Kidney epithelial cell (primary cell): ENCODE data around the gene SYNGR3. TPM values are rescaled to one million over a fixed set of nuclear protein-coding genes. Genes with fewer than 3 reads are reported as not detected.

ENCODE experiments used
- DNase-seq: peaks from one replicate; pipeline ENCODE4 v3.0.0-alpha.2; 2010; ENCODE audit warnings: low read depth
- H3K27me3 ChIP-seq: 2 replicates; pipeline ENCODE4 v1.6.0; 2011; ENCODE audit warnings: low read length; ENCODE audit not compliant: control insufficient read depth, insufficient read depth
- H3K36me3 ChIP-seq: 2 replicates; pipeline ENCODE4 v1.5.1; 2011; ENCODE audit warnings: low read length; ENCODE audit not compliant: control insufficient read depth, insufficient read depth
- H3K4me3 ChIP-seq: 2 replicates; pipeline ENCODE4 v1.5.1; 2011; ENCODE audit warnings: low read depth, mild to moderate bottlenecking, control low read depth, low read length
- total RNA-seq: library from RNA; depleted of rRNA; stranded (reverse); fragments of >200 nt; gene quantifications from 2 replicates; pipeline ENCODE4 v1.2.3, GENCODE V29; 2015
- TF ChIP-seq, protein P1 (sequence below): IDR thresholded peaks from 2 replicates; pipeline ENCODE4 v1.5.1; 2011; ENCODE audit warnings: mild to moderate bottlenecking, moderate library complexity, low read length, control low read depth, inconsistent platforms; ENCODE audit not compliant: insufficient read depth, poor library complexity, severe bottlenecking

Gene SYNGR3
- total RNA-seq, 1 donor from 2014 or later, result 11.3 TPM

DNA sequence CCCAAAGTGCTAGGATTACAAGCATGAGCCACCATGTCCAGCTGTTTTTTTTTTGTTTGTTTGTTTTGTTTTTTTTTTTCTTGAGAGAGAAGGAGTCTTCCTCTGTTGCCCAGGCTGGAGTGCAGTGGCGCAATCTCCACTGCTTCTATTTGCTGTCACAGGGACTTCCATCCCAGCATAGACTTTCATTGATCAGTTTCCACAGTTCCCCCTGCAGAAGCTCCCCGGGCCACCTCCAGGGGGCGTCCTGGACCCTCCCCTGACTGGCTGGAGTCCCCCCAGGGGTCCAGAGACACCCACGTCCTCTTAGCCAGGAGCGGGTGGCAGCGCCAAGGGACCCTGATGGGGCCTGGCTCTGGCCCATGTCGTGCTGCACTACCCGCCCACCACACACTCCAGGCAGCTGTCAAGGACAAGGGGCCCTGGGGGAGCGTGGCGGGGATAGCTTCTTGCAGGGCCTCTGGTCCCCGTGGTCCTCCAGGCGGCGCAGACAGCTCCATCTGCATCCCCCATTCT lies 26.7 kb downstream of the SYNGR3 start:
- Histone ChIP-seq H3K4me3 (no peak overlapping the region), H3K36me3 (no peaks in the 10 kb centered on the region), H3K27me3 (peaks cover 24% of the 10 kb centered on the region)
- TF ChIP-seq, protein P1, sequence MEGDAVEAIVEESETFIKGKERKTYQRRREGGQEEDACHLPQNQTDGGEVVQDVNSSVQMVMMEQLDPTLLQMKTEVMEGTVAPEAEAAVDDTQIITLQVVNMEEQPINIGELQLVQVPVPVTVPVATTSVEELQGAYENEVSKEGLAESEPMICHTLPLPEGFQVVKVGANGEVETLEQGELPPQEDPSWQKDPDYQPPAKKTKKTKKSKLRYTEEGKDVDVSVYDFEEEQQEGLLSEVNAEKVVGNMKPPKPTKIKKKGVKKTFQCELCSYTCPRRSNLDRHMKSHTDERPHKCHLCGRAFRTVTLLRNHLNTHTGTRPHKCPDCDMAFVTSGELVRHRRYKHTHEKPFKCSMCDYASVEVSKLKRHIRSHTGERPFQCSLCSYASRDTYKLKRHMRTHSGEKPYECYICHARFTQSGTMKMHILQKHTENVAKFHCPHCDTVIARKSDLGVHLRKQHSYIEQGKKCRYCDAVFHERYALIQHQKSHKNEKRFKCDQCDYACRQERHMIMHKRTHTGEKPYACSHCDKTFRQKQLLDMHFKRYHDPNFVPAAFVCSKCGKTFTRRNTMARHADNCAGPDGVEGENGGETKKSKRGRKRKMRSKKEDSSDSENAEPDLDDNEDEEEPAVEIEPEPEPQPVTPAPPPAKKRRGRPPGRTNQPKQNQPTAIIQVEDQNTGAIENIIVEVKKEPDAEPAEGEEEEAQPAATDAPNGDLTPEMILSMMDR, result peak; percentile 45
- DNase-seq, result no peak

DNA sequence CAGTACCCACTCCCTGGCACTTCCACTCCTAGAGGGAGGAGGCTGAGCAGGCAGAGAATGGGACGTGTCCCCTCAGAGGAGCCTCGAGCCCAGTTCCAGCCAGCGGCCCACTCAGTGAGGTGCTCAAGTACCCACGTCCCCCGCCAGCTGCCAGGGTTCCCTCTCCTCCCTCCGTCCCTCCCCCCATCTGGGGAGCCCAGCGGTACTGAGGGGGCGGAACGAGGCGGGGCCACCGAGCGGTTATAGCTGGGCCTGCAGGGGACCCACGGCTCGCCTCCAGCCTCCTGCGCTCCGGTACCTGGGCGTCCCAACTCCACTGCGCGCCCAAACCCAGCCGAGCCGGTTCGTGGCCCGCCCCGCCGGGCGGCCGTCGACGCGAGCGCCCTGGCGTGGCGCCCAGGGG lies 29.7 kb downstream of the SYNGR3 start, which contains the start of gene NPW:
Gene NPW, plus strand, starts transcription at position 268 of the 403 bp plus-strand sequence.
- H3K36me3 ChIP-seq, result no peaks in the 10 kb centered on the region
- peaks cover 28% of the 10 kb centered on the region for H3K27me3 ChIP-seq
- DNase-seq, result no peak
- H3K4me3 ChIP-seq, result no peak within 1 kb of the TSS
- TF ChIP-seq, protein P1, result no peak

DNA sequence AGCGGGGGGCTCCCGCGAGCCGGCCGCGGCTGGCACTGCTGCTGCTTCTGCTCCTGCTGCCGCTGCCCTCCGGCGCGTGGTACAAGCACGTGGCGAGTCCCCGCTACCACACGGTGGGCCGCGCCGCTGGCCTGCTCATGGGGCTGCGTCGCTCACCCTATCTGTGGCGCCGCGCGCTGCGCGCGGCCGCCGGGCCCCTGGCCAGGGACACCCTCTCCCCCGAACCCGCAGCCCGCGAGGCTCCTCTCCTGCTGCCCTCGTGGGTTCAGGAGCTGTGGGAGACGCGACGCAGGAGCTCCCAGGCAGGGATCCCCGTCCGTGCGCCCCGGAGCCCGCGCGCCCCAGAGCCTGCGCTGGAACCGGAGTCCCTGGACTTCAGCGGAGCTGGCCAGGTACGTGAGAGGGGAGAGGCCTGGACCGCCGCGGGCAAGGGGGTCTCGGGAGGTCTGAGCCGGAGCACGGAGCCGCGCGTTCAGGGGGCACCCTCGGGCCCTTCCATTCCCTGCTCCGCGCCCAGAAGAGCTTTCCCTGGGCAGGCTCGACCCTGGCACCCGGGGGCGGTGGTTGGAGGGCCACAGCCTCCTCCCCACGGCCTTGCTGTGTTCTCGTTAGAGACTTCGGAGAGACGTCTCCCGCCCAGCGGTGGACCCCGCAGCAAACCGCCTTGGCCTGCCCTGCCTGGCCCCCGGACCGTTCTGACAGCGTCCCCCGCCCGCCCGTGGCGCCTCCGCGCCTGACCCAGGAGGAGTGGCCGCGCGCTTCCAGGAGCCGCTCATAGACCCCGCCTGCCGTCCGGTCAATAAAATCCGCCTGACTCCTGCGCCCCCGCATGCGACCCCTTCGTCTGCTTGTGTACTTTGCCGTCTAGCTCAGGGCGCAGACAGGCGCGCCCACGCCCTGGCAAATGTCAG lies 30.4 kb downstream of the SYNGR3 start:
- TF ChIP-seq, protein P1, result no peak
- no peak for DNase-seq
- H3K4me3 ChIP-seq, result no peak overlapping the region

DNA sequence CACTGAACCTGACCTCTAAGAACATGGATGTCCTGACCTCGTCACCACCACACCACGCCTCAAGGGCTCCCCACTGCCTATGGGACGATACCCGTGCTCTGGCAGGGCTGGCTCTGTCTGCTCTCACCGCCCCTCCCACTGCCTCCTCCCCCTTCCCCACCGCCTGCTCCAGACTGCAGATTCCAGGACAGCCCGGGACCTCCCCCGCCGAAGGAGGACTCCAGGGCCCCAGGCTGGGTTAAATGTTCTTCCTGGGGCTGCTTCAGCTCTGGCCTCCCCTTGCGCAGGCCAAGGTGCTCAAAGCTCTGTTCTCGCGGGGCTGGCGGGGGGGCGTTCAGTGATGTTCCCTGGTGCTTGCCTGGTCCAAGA lies 32.9 kb downstream of the SYNGR3 start:
- no peak for DNase-seq
- Histone ChIP-seq H3K27me3 (peaks cover 28% of the 10 kb centered on the region), H3K36me3 (no peaks in the 10 kb centered on the region), H3K4me3 (peak overlapping the region; percentile 4)
- TF ChIP-seq, protein P1, result no peak

More for the DNA sequence above, 30.4 kb downstream of the SYNGR3 start:
- H3K27me3 ChIP-seq, result peaks cover 28% of the 10 kb centered on the region
- no peaks in the 10 kb centered on the region for H3K36me3 ChIP-seq

DNA sequence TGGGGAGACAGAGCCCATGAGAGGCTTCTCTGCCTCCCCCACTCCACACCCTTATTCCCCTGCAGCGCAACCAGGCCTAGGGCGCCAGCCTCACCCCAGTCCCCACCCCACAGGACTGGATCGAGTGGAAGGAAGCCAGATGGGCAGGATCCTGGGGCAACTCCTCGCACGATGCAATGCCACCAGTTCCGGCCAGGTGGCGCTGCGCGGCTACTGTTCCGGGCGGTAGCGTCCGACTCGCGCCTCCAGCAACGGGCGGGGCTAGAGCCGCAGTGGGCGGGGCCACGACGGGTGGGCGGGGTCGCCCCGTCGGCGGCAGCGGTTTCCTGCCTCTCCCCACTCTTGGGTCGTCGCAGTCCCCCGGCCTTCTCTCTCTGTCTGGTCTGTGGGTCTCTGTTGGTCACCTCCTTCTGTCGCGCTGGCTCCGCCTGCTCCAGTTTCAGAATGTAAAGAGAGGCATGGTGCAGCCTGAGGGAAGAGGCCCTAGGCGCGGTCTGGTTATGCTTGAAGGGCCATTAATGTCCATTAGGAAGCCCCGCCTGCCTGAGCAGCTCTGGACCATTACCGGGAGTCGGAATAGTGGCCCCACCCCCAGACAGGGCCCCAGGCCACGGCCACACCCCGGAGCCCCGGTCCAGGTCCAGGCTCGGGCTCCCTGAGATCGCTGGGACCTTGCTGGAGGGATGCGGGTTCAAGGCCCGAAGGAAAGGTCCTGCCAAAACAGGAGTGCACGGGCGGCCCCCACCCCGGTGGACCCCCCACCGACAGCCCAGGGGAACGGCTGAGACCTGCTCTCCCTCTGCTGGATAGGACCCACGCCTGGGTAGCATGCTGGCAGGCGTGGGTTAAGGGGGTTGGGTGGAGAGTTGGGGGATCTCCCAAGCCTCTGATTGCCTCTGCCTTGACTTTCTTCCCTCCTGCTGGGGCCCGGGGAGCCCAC lies 33.6 kb downstream of the SYNGR3 start:
- TF ChIP-seq, protein P1, result peak; percentile 86
- no peak for DNase-seq
- H3K27me3 ChIP-seq, result peaks cover 28% of the 10 kb centered on the region
- peak overlapping the region; percentile 15 for H3K4me3 ChIP-seq
- no peaks in the 10 kb centered on the region for H3K36me3 ChIP-seq
